K562 (cell line): ENCODE results near the gene C16orf74. TPM values are rescaled to one million over a fixed set of nuclear protein-coding genes. Genes with fewer than 3 reads are reported as not detected.

ENCODE experiments used
- SRSF9 ChIP-seq: fragments of 200-400 bp; formaldehyde crosslinking; IDR thresholded peaks from 2 replicates; pipeline ENCODE4 v1.6.1; 2017; ENCODE audit warnings: low read depth, low read length, borderline replicate concordance
- polyA plus RNA-seq, 8 experiments: library from polyadenylated mRNA; depleted of rRNA in 4 of 8; stranded (reverse) in 5 of 8; unstranded in 3 of 8; fragments of >200 nt; fragmentation: Nextera tagmentation in 2 of 8; fragmentation: Illumina TruSeq in 1 of 8; extraction: Ambion mirVana in 2 of 8; extraction: Trizol in 1 of 8; gene quantifications; 2 replicates each; pipeline versions ENCODE4 v1.2.1 to v1.2.3, GENCODE V29; 2011 to 2014; ENCODE audit warnings: inconsistent platforms in 1 of 8, missing spikeins in 1 of 8
- total RNA-seq, 7 experiments: library from RNA; depleted of rRNA in 6 of 7; stranded (reverse); fragments of >200 nt in 6 of 7; fragmentation: Illumina TruSeq in 2 of 7; extraction: Trizol in 2 of 7; gene quantifications; 2 replicates each; pipeline versions ENCODE4 v1.2.1 to v1.2.3, GENCODE V29; 2011 to 2021; ENCODE audit warnings: low replicate concordance in 1 of 7
- TF ChIP-seq, protein P1 (sequence below), 2 experiments: fragments of 450-650 bp; formaldehyde crosslinking in 1 of 2; IDR thresholded peaks; 2 replicates each; pipeline versions ENCODE4 v1.4.0 to v1.6.1; 2014 to 2020; ENCODE audit warnings: mild to moderate bottlenecking in 2 of 2, borderline replicate concordance in 1 of 2, low read depth in 1 of 2

C16orf74 gene
- total and polyA plus RNA-seq, 9 of the 15 experiments (the other 6 are each of a cell fraction or from before 2014, with no cell fraction given): not detected

DNA sequence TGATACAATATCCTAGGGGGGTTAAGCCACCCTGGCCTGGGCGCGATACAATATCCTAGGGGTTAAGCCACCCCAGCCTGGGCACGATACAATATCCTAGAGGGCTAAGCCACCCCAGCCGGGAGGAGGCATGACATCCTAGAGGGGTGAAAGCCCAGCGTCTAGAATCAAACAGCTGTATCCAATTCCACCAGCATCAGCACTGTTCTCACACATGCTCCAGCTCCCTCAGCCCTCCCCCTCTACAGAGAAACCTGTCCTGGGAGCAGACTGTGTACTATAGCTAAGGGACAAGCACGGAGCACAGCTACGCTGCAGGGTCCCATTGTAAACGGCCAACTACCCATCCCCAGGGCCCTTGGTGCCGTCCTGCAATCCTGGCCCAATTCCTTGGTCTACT lies 68.4 kb downstream of the C16orf74 start (continued):
- TF ChIP-seq, protein P1, sequence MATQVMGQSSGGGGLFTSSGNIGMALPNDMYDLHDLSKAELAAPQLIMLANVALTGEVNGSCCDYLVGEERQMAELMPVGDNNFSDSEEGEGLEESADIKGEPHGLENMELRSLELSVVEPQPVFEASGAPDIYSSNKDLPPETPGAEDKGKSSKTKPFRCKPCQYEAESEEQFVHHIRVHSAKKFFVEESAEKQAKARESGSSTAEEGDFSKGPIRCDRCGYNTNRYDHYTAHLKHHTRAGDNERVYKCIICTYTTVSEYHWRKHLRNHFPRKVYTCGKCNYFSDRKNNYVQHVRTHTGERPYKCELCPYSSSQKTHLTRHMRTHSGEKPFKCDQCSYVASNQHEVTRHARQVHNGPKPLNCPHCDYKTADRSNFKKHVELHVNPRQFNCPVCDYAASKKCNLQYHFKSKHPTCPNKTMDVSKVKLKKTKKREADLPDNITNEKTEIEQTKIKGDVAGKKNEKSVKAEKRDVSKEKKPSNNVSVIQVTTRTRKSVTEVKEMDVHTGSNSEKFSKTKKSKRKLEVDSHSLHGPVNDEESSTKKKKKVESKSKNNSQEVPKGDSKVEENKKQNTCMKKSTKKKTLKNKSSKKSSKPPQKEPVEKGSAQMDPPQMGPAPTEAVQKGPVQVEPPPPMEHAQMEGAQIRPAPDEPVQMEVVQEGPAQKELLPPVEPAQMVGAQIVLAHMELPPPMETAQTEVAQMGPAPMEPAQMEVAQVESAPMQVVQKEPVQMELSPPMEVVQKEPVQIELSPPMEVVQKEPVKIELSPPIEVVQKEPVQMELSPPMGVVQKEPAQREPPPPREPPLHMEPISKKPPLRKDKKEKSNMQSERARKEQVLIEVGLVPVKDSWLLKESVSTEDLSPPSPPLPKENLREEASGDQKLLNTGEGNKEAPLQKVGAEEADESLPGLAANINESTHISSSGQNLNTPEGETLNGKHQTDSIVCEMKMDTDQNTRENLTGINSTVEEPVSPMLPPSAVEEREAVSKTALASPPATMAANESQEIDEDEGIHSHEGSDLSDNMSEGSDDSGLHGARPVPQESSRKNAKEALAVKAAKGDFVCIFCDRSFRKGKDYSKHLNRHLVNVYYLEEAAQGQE (IDR thresholded peaks at IDR 0.05; ENCODE audit: borderline replicate concordance): no peak
- TF ChIP-seq, protein P1 (CRISPR knock-in tag; IDR thresholded peaks at IDR 0.05; ENCODE audit: low read depth): no peak
- no peak for TF ChIP-seq SRSF9
